A673 (cell line): ENCODE data around the gene CD164L2. TPM values are rescaled to one million over a fixed set of nuclear protein-coding genes. Genes with fewer than 3 reads are reported as not detected.

ENCODE experiments used
- BruUV-seq: library from RNA; stranded (reverse); fragments of 400-500 nt; replicated peaks from 2 replicates; lab custom pipeline; 2021; lab: Mats Ljungman, UMichigan
- CTCF ChIA-PET: fragments of 300-600 bp; sonication (Branson Sonifier 250); formaldehyde crosslinking; loops from one replicate; lab custom pipeline; 2022; ENCODE audit warnings: antibody characterized with exemption; lab: Charles Lee
- POLR2A ChIA-PET: fragments of 300-600 bp; sonication (Branson Sonifier 250); formaldehyde crosslinking; loops from one replicate; lab custom pipeline; 2022; ENCODE audit warnings: antibody characterized with exemption; ENCODE audit not compliant: low non-redundant PET; lab: Charles Lee
- DNase-seq: peaks from one replicate; pipeline ENCODE4 v3.0.0-alpha.2; 2015; ENCODE audit warnings: low spot score
- H3K27ac ChIP-seq: fragments of 200-600 bp; sonication (generic); 2 replicates; pipeline ENCODE4 v1.5.1; 2016; ENCODE audit warnings: mixed run types, low read depth, mild to moderate bottlenecking, mixed read lengths, antibody characterized with exemption, low read length; ENCODE audit not compliant: poor library complexity, severe bottlenecking
- H3K27me3 ChIP-seq: fragments of 200-600 bp; sonication (generic); replicated peaks from 2 replicates; pipeline ENCODE4 v1.6.1; 2017; ENCODE audit warnings: mixed run types, low read depth, mild to moderate bottlenecking, mixed read lengths, antibody characterized with exemption, low read length; ENCODE audit not compliant: insufficient read depth, poor library complexity
- H3K36me3 ChIP-seq: fragments of 200-600 bp; sonication (generic); 2 replicates; pipeline ENCODE4 v1.6.1; 2016; ENCODE audit warnings: mixed run types, mild to moderate bottlenecking, mixed read lengths, antibody characterized with exemption, low read length; ENCODE audit not compliant: insufficient read depth, poor library complexity, severe bottlenecking
- H3K4me1 ChIP-seq: fragments of 200-600 bp; sonication (generic); 2 replicates; pipeline ENCODE4 v1.6.1; 2017; ENCODE audit warnings: mixed run types, mild to moderate bottlenecking, mixed read lengths, antibody characterized with exemption, low read length; ENCODE audit not compliant: insufficient read depth, poor library complexity, severe bottlenecking
- H3K4me3 ChIP-seq: fragments of 200-600 bp; sonication (generic); 2 replicates; pipeline ENCODE4 v1.5.1; 2016; ENCODE audit warnings: low read depth, mixed run types, mild to moderate bottlenecking, mixed read lengths, low read length; ENCODE audit not compliant: poor library complexity, severe bottlenecking
- H3K9me3 ChIP-seq: fragments of 200-600 bp; sonication (generic); 2 replicates; pipeline ENCODE4 v1.6.1; 2016; ENCODE audit warnings: mixed run types, low read depth, mild to moderate bottlenecking, mixed read lengths, antibody characterized with exemption, low read length; ENCODE audit not compliant: poor library complexity, severe bottlenecking
- EZH2 ChIP-seq: fragments of 200-600 bp; sonication (generic); IDR thresholded peaks from 2 replicates; pipeline ENCODE4 v1.6.1; 2017; ENCODE audit warnings: borderline replicate concordance, low read depth, mild to moderate bottlenecking, mixed read lengths, antibody characterized with exemption, low read length; ENCODE audit not compliant: poor library complexity, severe bottlenecking
- intact Hi-C: fragments of 100-400 bp; cut with micrococcal nuclease; formaldehyde crosslinking; loops from one replicate; pipeline ENCODE4 v1.10.0; 2022; ENCODE audit not compliant: unreplicated experiment
- total RNA-seq: library from RNA; stranded (reverse); gene quantifications from 2 replicates; pipeline ENCODE4 v1.2.3, GENCODE V29; 2021
- TF ChIP-seq, protein P1 (sequence below): fragments of 300-800, 200-600 bp; sonication (generic); conservative IDR thresholded peaks from 2 replicates; pipeline ENCODE4 v1.5.1; 2017; ENCODE audit warnings: low read depth, mild to moderate bottlenecking, antibody characterized with exemption, low read length, moderate library complexity, mixed read lengths

CD164L2 gene
- total RNA-seq, 1 experiment from 2014 or later = not detected

DNA sequence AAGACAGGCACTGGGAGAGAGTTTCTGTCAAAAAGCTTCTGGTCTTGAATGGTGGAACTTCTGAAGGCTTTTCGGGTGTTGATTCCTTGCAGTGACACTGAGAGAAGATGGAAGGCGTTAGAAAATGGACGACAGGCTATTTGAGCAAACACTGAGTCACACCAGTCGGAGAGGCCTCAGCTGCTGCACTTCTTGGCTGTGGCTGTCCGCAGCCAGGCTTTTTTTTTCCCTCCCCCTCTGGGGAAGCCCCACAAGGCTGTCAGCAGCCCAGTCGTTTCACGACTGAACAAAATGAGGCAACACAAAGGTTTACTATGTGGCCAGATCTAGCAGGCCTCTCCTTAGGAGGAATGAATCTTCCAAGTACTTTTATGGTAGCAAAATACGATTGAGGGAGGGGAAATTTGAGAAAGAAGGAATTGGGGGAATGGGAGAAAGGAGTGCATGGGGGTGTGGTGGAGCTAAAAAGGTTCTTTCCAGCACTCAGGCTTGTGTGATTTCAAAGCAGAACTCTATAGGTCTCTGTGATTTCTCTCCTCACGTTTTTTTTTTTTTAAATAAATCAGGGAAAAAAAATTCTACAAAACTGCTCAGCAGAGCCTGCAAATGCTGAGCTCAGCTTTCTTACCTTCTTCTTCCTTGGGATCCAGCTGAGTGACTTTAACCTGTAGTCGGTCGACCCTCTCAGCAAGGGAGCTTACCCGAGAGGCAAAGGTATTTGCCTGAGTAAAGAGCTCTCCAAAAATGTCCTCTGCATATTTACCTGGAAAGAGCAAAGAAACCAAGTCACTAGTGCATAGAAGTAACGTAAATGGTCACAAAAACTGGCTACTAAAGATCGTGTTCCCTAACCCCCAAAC lies 35.4 kb upstream of the CD164L2 start:
- DNase-seq = no peak
- POLR2A ChIA-PET = no interaction called here
- no peak for TF ChIP-seq EZH2
- TF ChIP-seq, protein P1, sequence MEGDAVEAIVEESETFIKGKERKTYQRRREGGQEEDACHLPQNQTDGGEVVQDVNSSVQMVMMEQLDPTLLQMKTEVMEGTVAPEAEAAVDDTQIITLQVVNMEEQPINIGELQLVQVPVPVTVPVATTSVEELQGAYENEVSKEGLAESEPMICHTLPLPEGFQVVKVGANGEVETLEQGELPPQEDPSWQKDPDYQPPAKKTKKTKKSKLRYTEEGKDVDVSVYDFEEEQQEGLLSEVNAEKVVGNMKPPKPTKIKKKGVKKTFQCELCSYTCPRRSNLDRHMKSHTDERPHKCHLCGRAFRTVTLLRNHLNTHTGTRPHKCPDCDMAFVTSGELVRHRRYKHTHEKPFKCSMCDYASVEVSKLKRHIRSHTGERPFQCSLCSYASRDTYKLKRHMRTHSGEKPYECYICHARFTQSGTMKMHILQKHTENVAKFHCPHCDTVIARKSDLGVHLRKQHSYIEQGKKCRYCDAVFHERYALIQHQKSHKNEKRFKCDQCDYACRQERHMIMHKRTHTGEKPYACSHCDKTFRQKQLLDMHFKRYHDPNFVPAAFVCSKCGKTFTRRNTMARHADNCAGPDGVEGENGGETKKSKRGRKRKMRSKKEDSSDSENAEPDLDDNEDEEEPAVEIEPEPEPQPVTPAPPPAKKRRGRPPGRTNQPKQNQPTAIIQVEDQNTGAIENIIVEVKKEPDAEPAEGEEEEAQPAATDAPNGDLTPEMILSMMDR = no peak
- Histone ChIP-seq H3K27me3 (no peaks in the 10 kb centered on the region), H3K9me3 (no peaks in the 10 kb centered on the region), H3K36me3 (peaks cover 51% of the 10 kb centered on the region), H3K27ac (no peak overlapping the region), H3K4me1 (no peaks in the 10 kb centered on the region), H3K4me3 (no peak overlapping the region)
- BruUV-seq = no TSS peak
- intact Hi-C loops = no loop called here
- CTCF ChIA-PET = no interaction called here

DNA sequence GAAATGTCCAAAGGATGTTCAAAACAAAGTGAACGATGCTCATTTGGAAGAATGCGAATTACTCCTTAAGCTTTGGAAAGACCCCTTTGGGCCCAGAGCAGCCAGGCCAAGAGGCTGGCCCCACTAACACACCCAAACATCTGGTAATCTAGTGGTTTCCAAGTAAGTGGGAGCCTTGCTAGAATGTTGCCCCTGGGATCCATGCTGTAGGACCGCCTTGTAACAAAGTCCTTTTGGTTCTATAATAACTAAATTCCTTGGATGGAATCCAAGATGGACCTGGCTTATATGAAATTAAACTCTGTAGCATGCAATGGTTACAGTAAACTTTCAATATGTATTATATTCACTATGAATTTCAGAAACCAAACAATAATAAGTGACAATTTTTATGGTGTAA lies 34.6 kb upstream of the CD164L2 start:
- no TSS peak for BruUV-seq
- Histone ChIP-seq H3K27me3 (no peaks in the 10 kb centered on the region), H3K27ac (no peak overlapping the region), H3K36me3 (peaks cover 59% of the 10 kb centered on the region), H3K4me1 (no peaks in the 10 kb centered on the region), H3K9me3 (no peaks in the 10 kb centered on the region), H3K4me3 (no peak overlapping the region)
- DNase-seq = no peak
- intact Hi-C loops = no loop called here
- POLR2A ChIA-PET = interaction anchor here (0.6 kb wide), 1 partner anchor 34 kb away, joined by 6 read pairs; no protein-coding TSS in a partner anchor
- CTCF ChIA-PET = no interaction called here
- TF ChIP-seq, protein P1 = no peak
- TF ChIP-seq EZH2 = no peak

DNA sequence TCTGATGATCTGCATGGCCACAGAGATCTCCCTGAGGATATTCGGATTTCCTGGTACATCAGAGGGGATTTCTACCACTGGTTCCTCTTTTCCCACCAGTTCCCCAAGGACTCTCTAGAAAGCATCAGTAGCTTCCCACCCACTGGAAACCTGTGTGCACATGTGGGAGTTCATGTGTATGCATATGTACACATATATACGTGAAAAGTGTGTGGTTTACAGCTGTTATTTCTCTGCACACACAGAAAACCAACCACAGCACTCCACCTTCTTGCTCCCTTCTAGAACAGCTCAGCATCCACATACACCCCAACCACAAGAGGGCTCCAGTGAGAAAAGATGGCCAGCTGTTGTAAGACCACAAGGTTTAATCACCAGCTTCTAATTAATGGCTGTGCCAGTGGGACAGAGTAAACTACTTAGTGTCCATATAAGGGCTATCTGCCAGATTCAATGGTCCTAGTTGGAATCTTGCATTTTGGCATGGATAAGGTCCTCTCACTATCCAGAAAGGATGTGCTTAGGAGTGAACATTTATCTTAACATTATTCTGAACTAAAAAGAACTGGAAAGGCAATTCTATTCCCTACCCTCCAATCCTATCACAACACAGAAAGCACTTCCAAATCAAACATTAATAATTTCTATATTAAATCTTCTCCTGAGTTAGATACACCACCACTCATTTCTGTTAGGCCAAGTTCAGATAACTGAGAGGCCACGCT lies 33.4 kb upstream of the CD164L2 start:
- Histone ChIP-seq H3K4me3 (no peak overlapping the region), H3K36me3 (peaks cover 71% of the 10 kb centered on the region)

More for the DNA sequence above, 33.4 kb upstream of the CD164L2 start:
- intact Hi-C loops = loop anchor here (1.0 kb wide), 1 partner anchor 190 kb away; no protein-coding TSS in a partner anchor
- no TSS peak for BruUV-seq
- Histone ChIP-seq H3K27ac (no peak overlapping the region), H3K9me3 (no peaks in the 10 kb centered on the region), H3K4me1 (no peaks in the 10 kb centered on the region), H3K27me3 (no peaks in the 10 kb centered on the region)
- DNase-seq = peak; percentile 71
- ChIA-PET CTCF (interaction anchor here (1.0 to 1.9 kb wide), 5 partner anchors 73 to 246 kb away, joined by 4 to 8 read pairs (median 6); partner anchors contain the start of genes AHDC1 and WASF2), POLR2A (interaction anchor here (0.6 kb wide), 1 partner anchor 305 kb away, joined by 3 read pairs; no protein-coding TSS in a partner anchor)
- no peak for TF ChIP-seq EZH2
- TF ChIP-seq, protein P1 = peak; percentile 73
